Measurements from ENCODE around the gene CIPC.

DNA sequence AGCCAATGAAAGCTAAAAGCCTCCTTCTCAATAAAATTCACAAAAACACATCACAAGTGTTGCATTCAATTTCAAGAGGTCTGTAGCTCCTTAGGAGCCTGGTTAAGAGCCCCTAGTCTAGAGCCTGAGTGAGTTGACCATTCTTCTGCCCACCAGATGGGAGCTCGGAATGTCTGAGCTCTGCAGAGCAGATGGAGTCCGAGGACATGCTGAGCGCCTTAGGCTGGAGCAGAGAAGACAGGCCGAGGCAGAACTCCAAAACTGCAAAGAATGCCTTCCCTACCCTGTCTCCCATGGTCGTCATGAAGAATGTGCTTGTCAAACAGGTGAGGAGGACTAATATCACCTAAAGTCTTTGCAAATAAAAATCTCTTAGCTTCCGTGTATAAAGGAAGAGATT, 11.6 kb downstream of the CIPC start:
- TF ChIP-seq, protein P1, sequence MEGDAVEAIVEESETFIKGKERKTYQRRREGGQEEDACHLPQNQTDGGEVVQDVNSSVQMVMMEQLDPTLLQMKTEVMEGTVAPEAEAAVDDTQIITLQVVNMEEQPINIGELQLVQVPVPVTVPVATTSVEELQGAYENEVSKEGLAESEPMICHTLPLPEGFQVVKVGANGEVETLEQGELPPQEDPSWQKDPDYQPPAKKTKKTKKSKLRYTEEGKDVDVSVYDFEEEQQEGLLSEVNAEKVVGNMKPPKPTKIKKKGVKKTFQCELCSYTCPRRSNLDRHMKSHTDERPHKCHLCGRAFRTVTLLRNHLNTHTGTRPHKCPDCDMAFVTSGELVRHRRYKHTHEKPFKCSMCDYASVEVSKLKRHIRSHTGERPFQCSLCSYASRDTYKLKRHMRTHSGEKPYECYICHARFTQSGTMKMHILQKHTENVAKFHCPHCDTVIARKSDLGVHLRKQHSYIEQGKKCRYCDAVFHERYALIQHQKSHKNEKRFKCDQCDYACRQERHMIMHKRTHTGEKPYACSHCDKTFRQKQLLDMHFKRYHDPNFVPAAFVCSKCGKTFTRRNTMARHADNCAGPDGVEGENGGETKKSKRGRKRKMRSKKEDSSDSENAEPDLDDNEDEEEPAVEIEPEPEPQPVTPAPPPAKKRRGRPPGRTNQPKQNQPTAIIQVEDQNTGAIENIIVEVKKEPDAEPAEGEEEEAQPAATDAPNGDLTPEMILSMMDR (IDR thresholded peaks at IDR 0.05): no peak
- TF ChIP-seq POLR2A (IDR thresholded peaks at IDR 0.05; ENCODE audit: low read depth) (no peak), EP300 (IDR thresholded peaks at IDR 0.05) (no peak), POLR2AphosphoS5 (IDR thresholded peaks at IDR 0.05) (no peak)

Measured in esophagus muscularis mucosa (tissue), 4 donors.